ENCODE data around the gene SLC6A11.

The SLC6A11 gene

GRCh38 chr3:10957976-10958749 lies 142.1 kb downstream of the SLC6A11 start:
- DNase-seq: no peak

GRCh38 chr3:10960255-10960654 lies 144.2 kb downstream of the SLC6A11 start:
- DNase-seq: no peak

GRCh38 chr3:10961921-10962320 lies 145.9 kb downstream of the SLC6A11 start:
- no peak for DNase-seq

DNA sequence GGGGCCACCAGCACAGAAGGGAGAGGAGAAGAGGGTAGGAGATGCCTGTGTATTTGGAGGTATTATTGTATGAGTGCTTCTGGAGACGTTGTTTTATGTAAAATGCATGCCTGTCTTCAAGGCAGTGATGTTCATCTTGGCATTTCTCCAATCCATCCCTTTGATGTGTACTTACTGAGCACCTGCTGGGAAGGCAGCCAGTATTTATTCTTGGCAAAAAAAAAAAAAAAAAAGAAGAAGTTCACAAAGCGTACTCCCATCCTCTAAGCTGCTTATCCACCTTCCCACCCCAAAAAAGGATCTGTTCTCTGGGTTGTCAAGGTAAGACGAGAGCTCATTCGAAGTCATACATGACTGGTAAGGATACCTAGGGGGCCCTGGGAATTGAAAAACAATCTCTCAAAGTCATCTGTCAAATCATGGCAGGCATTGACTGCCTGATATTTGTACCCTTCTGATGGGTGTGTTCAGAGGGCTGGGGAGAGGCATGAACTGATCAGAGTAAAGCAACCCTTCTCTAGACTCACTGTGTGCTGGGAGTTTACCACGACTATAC lies 146.5 kb downstream of the SLC6A11 start:
- DNase-seq: no peak

GRCh38 chr3:10964537-10965167 lies 148.6 kb downstream of the SLC6A11 start:
- no peak for DNase-seq

GRCh38 chr3:10968401-10968800 lies 152.4 kb downstream of the SLC6A11 start:
- peak; percentile 2 for DNase-seq

DNA sequence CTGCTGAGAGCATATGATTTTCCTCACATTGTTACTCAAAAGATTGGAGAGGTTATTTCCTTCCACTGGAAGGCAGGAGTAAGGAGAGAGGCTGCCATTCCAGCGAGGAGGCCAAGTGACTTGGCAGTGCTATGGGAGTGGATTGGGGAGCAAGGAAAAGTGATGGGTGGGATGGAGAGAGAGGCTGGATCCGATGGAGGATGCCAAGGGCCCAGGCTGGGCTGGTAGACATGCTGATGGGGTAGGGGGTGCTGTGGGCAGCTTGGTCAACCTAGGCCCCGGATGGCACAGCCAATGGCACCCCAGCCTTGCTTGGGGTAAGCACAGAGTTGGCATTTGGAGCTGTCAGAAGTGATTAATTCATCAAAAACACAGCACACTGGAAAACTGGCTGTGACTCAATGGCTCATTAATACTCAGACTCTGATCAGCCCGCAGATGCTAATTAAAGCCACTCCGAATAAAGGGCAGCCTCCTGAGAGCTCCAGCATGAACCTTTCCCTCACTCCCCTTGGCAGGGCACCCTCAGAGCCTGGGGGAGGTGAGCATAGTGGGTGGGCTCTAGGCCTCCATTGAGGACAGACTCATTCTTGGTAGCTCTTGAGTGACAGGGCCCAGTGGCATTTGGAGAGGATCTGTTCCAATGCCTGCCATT lies 154.4 kb downstream of the SLC6A11 start:
- no peak for DNase-seq

DNA sequence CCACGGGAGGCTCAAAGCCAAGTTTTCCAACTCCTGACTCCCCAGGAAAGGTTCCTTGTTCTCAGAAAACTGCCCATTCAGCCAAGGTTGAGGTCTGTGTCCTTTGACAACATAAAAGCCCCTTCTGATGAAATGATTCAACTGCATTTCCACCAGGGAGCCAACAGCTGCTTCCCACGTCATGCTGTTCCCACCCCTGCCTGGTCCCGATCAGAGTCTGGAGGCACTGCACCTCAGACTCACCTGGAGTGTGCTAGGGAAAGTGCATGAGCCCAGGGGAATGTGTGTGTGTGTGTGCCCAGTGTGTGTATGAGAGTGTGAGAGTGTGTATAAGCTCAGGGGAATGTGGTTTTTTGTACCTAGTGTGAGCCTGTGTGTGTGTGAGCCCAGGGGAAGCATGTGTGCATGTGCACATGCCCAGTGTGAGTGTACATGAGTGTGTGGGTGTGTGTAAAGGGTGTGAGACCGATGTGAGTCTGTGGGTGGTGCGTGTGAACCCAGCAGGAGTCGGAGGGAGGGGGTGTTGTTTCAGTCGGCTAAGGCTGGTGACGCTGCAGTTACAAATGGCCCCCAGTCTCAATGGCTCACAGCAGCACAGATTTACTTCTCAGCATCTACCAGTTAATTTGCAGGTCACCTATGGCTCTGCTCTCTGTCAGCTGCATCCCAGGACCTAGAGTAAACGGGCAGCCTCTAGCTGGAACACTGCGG lies 156.2 kb downstream of the SLC6A11 start:
- DNase-seq: no peak

GRCh38 chr3:10973046-10973595 lies 157.1 kb downstream of the SLC6A11 start:
- DNase-seq: no peak

DNA sequence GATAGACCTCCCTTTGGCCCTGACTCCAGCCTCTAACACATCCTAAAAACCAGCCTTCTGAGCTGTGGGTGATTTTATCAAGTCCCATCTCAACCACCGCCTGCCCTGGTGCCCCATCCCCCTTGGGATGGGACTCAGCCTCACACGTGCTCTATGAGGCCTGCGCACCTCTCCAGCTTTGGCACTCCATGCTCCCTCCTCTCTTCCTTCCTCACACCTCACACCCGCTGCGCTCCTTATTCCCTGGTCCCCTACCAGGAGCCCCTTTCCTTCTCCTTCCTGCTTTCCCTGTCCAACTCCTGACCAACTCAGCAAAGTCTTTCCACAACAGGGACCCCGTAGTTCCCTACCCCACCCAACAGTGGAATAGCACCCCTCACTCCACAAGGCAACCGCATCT lies 158.1 kb downstream of the SLC6A11 start:
- no peak for DNase-seq

DNA sequence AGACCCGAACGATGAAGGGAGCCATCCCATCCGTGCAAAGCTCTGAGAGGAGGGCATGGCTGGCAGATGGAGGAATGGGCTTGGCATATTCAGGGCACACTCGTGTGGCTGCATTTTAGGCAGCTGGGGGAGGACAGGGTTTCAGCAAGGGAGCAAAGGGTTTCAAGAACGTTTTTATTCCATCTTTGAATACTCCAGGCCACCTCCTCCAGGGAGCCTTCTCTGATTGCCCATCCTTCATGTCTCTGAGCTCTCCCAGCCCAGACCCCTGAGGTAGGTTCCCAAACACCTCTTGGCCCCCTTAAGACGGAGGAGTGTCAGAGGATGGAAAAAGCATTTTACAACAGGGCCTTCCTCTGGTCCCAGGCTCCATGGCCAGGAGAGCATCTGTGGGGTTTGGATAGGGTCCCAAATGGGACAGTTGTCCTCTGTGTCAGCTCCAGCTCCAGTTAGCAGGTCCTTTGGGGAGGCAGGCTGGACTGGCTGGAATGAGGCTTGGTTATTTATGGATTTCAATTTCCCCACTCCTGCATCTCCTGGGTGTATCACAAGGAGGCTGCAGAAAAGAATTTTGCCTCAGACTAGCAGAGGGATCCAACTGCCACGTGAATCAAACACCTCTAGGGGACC lies 158.8 kb downstream of the SLC6A11 start:
- no peak for DNase-seq

DNA sequence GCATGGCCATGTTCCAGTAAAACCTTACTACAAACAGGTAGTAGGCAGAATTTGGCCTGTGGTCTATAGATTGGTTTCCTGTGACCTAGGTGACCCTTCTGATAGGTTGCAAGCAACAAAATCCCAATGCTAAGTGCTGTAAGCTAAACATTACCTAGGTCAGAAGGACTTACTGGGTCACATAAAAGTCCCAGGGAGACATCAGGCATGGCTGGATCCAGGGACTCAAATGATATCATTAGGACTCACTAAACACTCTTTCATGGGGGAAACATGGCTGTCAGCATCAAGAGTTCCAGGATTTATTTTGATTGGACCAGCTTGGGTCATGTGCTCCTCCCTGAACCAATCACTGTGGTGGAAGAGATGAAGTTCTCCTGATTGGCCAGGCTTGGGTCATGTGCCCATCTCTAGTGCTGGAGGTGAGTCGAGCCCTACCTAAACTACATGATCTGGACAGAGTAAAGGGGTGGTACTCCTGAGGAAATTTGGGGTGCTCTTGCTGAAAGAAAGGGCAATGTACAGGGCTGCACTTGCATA lies 159.7 kb downstream of the SLC6A11 start:
- no peak for DNase-seq

- no peak for DNase-seq
Observed at GRCh38 chr3:10976770-10977169, 160.7 kb downstream of the SLC6A11 start.

DNA sequence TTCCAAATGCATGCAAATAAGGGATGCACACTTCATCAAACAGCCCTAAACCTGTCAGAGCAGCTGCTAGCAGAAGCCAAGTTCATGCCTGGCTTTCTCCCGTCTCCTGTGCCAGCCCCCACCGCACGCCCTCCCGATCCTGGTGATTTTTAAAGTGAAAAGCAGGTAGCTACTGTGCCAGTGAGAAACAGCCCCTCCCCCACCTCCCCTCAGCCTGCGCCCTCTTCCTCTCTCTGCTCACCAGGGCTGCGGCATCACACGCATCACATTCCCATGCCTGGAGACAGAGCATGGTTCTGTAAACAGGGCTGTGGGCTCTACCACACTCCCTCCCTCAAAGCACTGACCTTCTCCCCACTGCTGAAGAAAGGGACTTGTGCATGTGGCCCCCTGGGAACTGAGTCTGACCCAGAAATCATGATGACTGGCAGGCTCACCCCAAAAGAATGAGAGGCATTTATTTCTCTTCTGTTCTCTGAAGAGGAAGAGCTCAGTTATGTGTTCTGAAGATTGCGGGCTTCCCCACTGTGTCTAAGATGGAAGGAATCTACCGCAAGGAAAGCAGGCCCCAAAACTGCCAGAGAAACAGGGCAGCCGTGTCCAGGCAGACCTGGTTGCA lies 162.0 kb downstream of the SLC6A11 start:
- DNase-seq: no peak

DNA sequence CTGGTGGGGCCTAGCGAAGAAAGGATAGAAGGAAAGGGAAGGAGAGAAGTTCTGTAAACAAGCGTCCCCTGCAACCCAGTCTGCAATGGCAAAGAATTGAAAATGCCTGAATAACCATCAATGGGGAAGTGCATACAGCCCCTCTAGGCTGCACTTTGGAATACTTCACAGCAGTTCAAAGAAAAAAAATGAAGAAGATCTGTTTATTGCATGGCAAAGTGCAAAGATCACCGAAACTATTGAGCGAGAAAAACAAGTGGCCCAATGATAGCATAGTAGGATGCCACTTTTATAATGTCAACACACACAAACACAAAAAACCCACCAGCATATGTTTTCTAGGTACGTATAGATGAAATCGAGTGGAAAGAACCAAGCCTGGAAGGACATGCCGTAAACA lies 162.9 kb downstream of the SLC6A11 start:
- DNase-seq: no peak

- no peak for DNase-seq
Observed at GRCh38 chr3:10980312-10980711, 164.3 kb downstream of the SLC6A11 start.

- DNase-seq: no peak
Observed at GRCh38 chr3:10981031-10981430, 165.0 kb downstream of the SLC6A11 start.

DNA sequence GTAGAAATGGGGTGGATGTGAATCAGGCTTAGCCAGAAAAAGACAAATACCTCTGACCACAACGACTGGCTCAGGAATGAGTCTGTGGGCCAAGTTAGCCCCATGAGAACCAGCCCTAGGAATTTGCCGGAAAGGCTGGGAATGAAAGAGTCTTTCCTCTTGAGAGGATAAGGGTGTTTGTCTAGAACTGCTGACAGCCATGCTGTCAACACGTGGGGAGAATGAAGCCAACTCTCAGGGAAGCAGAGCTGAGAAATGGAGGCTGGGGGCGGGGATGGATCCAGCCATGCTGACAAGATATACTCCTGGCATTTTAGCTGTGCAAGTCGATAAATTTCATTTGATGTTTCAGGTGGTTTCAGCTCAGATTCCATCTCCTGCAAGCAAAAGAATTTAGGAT lies 165.9 kb downstream of the SLC6A11 start:
- no peak for DNase-seq

DNA sequence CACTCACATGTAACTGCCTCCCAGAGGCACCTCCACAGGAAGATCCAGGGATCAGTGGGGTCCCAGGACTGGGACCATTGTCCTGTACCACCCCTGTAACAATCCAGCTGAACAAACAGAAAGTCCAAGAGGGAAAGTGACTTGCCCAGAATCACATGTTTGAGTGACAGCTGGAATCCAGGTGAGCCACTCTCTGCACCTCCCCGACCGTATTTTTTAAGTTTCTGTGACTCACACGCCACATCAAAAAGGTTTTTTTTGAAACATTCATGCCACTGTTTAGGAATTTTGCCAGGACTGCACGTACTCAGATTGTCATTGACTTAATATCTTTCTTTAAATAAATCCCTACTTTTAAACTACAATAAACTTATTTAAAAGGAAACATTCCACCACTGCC lies 166.8 kb downstream of the SLC6A11 start:
- no peak for DNase-seq

DNA sequence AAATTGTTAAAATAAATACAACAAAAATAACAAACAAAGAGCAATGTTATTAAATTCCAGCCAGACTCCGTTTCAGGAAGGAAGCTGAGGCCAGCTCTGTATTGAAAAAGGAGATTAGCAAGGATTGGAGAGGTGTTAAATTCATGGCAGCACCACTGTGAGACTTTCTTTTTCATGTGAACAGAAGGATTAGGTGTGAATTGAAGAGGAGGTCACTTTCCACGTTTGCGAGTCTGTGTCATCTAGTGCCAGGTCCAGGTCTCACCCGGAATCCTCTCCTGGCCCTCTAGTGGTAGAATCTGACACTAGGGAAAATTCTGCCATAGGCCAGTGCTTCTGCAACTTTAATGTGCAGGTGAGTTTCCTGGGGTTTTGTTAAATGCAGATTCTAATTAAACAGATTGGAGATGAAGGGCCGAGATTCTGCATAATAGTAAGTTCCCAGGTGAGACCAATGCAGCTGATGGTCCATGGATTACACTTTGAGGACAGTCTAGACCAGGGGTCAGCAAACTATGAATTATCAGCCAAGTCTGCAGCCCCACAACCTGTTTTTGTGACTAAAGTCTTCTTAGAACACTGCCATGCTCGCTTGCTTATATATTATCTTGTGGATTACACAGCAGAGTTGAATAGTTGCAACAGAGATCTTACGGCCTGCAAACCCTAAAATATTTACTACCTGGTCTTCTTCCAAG lies 167.3 kb downstream of the SLC6A11 start:
- DNase-seq: peak; percentile 55

- DNase-seq: no peak
Observed at GRCh38 chr3:10984371-10984896, 168.4 kb downstream of the SLC6A11 start.
